ENCODE data around the gene PRKCH. TPM values are rescaled to one million over a fixed set of nuclear protein-coding genes. Genes with fewer than 3 reads are reported as not detected.

PRKCH gene
- total RNA-seq, 4 donors from 2014 or later: 15.7 to 74.7 (median 38.4) TPM

GRCh38 chr14:61545726-61546455 is 224.5 kb downstream of the PRKCH start:
- DNase-seq (ENCODE audit: low spot score) (peak; percentile 19), ATAC-seq (ENCODE audit: low FRiP score) (no peak)
- no peak for TF ChIP-seq CTCF (IDR thresholded peaks at IDR 0.05)

DNA sequence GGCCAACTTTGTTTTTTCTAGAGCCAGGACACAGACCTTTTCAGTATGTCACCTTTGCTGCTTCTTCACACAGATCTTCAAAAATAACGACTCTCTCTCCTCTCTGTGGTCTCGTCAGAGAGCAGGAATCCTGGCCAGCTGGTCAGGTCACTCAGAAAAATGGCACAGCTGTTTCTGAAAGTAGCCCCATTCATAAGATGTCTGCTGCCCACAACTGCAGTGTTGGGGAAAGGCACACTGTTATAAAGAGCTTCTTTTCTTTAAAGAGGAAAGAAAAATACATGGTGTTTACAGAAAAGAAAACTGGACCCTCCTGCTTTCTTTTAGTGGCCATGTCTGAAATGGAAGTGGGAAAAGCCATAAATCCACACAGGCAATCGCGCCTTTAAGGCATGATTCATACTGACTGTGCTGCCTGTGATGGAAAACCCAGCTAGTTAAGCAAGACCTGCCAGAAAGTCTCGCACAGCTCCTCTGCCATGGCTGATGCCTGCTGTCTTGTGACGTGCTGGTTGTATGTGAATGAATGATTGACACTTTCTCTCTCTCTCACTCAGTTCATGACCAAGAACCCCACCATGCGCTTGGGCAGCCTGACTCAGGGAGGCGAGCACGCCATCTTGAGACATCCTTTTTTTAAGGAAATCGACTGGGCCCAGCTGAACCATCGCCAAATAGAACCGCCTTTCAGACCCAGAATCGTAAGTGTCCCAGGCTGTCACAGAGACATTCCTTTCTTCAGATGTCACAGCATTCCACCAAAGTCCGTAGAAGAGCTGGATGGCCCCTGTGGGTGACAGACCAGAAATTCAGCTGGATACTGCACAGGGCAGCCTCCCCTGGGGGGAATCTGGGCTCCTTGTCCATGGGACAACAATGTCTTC is 226.0 kb downstream of the PRKCH start:
- DNase-seq (ENCODE audit: low spot score) (no peak), ATAC-seq (ENCODE audit: low FRiP score) (peak; percentile 80)
- TF ChIP-seq CTCF (IDR thresholded peaks at IDR 0.05): no peak

DNA sequence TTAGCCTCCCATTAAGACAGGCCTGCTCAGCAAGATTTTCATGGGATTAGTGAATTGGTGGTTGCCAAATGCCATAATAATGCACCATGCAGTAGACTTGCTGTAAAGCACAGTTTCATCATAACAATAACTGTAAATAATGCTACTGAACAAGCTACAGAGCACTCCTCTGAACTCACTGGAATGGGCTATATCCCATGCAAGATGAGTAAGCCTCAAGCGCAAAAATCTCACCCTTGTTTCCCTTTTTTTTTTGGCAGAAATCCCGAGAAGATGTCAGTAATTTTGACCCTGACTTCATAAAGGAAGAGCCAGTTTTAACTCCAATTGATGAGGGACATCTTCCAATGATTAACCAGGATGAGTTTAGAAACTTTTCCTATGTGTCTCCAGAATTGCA is 228.0 kb downstream of the PRKCH start:
- no peak for ATAC-seq (ENCODE audit: low FRiP score)
- TF ChIP-seq CTCF (IDR thresholded peaks at IDR 0.05): no peak
- DNase-seq (ENCODE audit: low spot score): no peak

DNA sequence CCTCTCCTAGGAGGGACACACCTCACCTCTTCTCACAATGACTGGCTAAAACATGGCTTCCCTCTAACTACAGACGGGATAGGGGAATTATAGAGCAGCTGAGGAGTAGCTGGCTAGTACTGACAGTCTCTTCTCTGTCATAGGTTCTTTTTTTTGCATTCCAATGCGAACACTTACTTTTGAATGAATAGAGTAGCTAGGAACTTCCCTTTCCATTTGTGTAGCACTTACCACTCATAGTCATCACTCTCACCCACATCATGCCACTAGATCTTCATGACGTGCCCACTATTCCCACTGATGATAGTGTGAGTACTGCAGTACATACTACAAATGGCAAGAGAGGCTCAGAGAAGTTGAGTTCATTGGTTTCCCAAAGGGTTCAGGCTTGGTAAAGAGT is 230.0 kb downstream of the PRKCH start:
- TF ChIP-seq CTCF (IDR thresholded peaks at IDR 0.05): no peak
- no peak for DNase-seq (ENCODE audit: low spot score)

DNA sequence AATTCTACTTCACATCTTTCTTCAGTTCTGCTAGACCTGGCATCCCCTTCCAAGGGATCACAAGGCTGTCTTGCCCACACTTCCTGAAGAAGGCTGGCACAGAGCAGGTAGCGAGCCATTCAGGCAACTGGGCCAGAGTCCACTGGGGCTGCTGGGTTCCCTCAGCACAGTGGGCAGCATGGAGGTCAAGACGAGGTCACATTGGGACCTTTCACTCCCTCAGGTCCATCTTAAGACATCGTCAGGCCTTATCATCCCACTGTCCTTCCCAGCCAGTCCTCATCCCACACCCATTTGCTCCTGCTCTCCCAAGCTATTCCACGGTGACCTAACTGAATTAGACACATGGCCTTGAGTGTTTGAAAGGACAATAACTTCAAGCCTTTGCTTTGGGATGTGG is 230.9 kb downstream of the PRKCH start:
- no peak for TF ChIP-seq CTCF (IDR thresholded peaks at IDR 0.05)
- no peak for DNase-seq (ENCODE audit: low spot score)
- no peak for ATAC-seq (ENCODE audit: low FRiP score)

More for the DNA sequence above, 230.0 kb downstream of the PRKCH start:
- ATAC-seq (ENCODE audit: low FRiP score): no peak

GRCh38 chr14:61553730-61554641 is 232.6 kb downstream of the PRKCH start:
- ATAC-seq (ENCODE audit: low FRiP score) (peak; percentile 60), DNase-seq (ENCODE audit: low spot score) (peak; percentile 25)
- TF ChIP-seq CTCF (IDR thresholded peaks at IDR 0.05): no peak
